Measurements from ENCODE around the gene PLEKHG5.

DNA sequence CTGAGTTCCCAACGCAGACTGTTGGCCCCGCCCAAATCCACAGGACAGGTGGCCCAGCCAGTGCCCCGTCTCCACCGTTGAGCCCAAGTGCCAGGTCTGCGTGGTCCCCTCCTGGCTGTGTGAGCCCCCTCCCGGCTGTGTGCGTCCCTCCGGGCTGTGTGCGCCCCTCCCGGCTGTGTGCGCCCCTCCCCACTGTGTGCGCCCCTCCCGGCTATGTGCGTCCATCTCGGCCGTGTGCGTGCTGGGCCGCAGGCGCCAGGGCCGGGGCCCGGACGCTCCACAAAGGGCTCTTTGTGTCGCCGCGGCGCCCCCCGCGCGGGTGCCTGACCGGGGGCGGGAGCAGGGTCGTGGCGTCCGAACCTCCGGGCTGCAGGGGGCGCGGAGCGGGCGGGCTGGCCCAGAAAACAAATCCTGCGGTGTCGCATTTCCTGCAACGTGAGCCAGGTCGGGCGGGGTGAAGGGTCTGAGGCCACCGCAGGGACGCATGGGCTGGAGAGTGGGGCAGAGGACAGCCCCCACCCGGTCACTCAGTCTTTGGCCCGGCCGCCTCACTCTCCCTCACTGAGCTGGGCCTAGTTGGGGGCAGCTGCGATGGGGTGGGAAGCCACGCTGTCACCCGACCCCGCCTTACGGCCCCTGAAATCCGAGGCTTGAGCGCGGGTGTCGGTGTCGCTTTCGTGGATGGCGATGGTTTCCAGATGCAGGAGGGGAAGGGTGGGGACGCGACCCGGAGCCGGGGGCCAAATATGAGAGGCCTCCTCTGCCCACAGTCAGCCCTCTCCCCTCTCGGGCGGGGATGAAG, 44.2 kb downstream of the PLEKHG5 start:
- no peak for TF ChIP-seq SP1 (IDR thresholded peaks at IDR 0.05)
- no peak for TF ChIP-seq ELF4 (IDR thresholded peaks at IDR 0.05)
- TF ChIP-seq LEF1 (IDR thresholded peaks at IDR 0.05; ENCODE audit: borderline replicate concordance) = no peak
- TF ChIP-seq FOXA1 (IDR thresholded peaks at IDR 0.05) = no peak
- TF ChIP-seq NFRKB (IDR thresholded peaks at IDR 0.05) = no peak
- no peak for TF ChIP-seq CTBP1 (IDR thresholded peaks at IDR 0.05; ENCODE audit: borderline replicate concordance)
- no peak for TF ChIP-seq HDGF (IDR thresholded peaks at IDR 0.05; ENCODE audit: borderline replicate concordance)
- TF ChIP-seq TARDBP (IDR thresholded peaks at IDR 0.05) = no peak
- no peak for TF ChIP-seq L3MBTL2 (conservative IDR thresholded peaks at IDR 0.05)
- TF ChIP-seq FOXM1 (IDR thresholded peaks at IDR 0.05; ENCODE audit: borderline replicate concordance) = no peak
- no peak for TF ChIP-seq FOXK2 (IDR thresholded peaks at IDR 0.05)
- no peak for TF ChIP-seq PKNOX1 (IDR thresholded peaks at IDR 0.05)

Measured in HEK293T (cell line).